GM12878 (cell line): ENCODE measurements around the gene GUK1. TPM values are rescaled to one million over a fixed set of nuclear protein-coding genes. Genes with fewer than 3 reads are reported as not detected.

Source experiments
- ATAC-seq: fragments of 200-7000 bp; cut with Tn5 transposase; 3 replicates; pipeline ENCODE4 v1.9.1; 2020; ENCODE audit warnings: mild to moderate bottlenecking, moderate library complexity
- BruUV-seq: library from RNA; stranded (reverse); fragments of 400-500 nt; replicated peaks from 2 replicates; lab custom pipeline; 2021; lab: Mats Ljungman, UMichigan
- CTCF ChIA-PET: fragments of 300-600 bp; sonication (Branson Sonifier 250); formaldehyde crosslinking; extraction: SDS; loops from one replicate; lab custom pipeline; 2021; ENCODE audit warnings: inconsistent platforms; lab: Yijun Ruan, JAX
- POLR2A ChIA-PET: fragments of 350-600 bp; formaldehyde crosslinking; extraction: SDS; loops from one replicate; lab custom pipeline; 2021; ENCODE audit warnings: inconsistent platforms; lab: Charles Lee
- RAD21 ChIA-PET: fragments of 300-600 bp; sonication (Branson Sonifier 250); formaldehyde crosslinking; loops from one replicate; lab custom pipeline; 2023; ENCODE audit warnings: antibody characterized with exemption; ENCODE audit not compliant: unreplicated experiment; lab: Charles Lee
- SMC1A ChIA-PET: fragments of 300-600 bp; sonication (Branson Sonifier 250); formaldehyde crosslinking; loops from one replicate; lab custom pipeline; 2023; ENCODE audit not compliant: unreplicated experiment, uncharacterized antibody; lab: Charles Lee
- DNase-seq: peaks from one replicate; pipeline ENCODE4 v3.0.0-alpha.2; 2011; ENCODE audit warnings: low read depth, low spot score
- FAIRE-seq: peaks from 3 replicates; lab custom pipeline; 2011; peaks lifted over from hg19 to GRCh38; lab: Jason Lieb, UNC
- H2AFZ ChIP-seq: 2 replicates; pipeline ENCODE4 v1.6.0; 2011; ENCODE audit warnings: low read depth, low read length, control low read depth; ENCODE audit not compliant: control insufficient read depth
- H3K27ac ChIP-seq: 2 replicates; pipeline ENCODE4 v1.5.1; 2011; ENCODE audit warnings: control low read depth; ENCODE audit not compliant: control insufficient read depth, insufficient read depth
- H3K27me3 ChIP-seq, 2 experiments: replicated peaks in 1 of 2; 2 replicates each; pipeline versions ENCODE4 v1.6.0 to v1.6.1; 2011; ENCODE audit warnings: low read length in 1 of 2; ENCODE audit not compliant: control insufficient read depth in 2 of 2, insufficient read depth in 2 of 2
- H3K36me3 ChIP-seq, 2 experiments: 2 replicates each; pipeline ENCODE4 v1.5.1; 2011; ENCODE audit warnings: low read length in 1 of 2; ENCODE audit not compliant: control insufficient read depth in 2 of 2, insufficient read depth in 2 of 2
- H3K4me1 ChIP-seq: 2 replicates; pipeline ENCODE4 v1.6.1; 2011; ENCODE audit warnings: mild to moderate bottlenecking, low read length, moderate library complexity, mixed read lengths; ENCODE audit not compliant: control insufficient read depth, insufficient read depth
- H3K4me2 ChIP-seq: 2 replicates; pipeline ENCODE4 v1.6.0; 2011; ENCODE audit warnings: control low read depth; ENCODE audit not compliant: control insufficient read depth, insufficient read depth
- H3K4me3 ChIP-seq: fragments of 200-600 bp; sonication (generic); 2 replicates; pipeline ENCODE4 v1.5.1; 2016
- H3K79me2 ChIP-seq: 2 replicates; pipeline ENCODE4 v1.6.0; 2011; ENCODE audit warnings: low read length; ENCODE audit not compliant: control insufficient read depth, insufficient read depth
- H3K9ac ChIP-seq: 2 replicates; pipeline ENCODE4 v1.8.0; 2011; ENCODE audit warnings: low read length, control low read depth, mixed read lengths; ENCODE audit not compliant: control insufficient read depth, insufficient read depth
- H3K9me3 ChIP-seq: replicated peaks from 3 replicates; pipeline ENCODE4 v1.5.1; 2011; ENCODE audit warnings: mild to moderate bottlenecking, low read length; ENCODE audit not compliant: control insufficient read depth, insufficient read depth
- H4K20me1 ChIP-seq: 2 replicates; pipeline ENCODE4 v1.6.0; 2011; ENCODE audit not compliant: control insufficient read depth, insufficient read depth
- POLR2A ChIP-seq: IDR thresholded peaks from 2 replicates; pipeline ENCODE4 v1.6.1; 2011; ENCODE audit warnings: low read depth, mild to moderate bottlenecking, low read length
- WGBS: methylation state at CpG from one replicate; pipeline ENCODE4 v1.1.6; 2016; ENCODE audit warnings: low lambda C conversion rate; ENCODE audit not compliant: insufficient replicate concordance, insufficient coverage; ENCODE audit errors: missing lambda C conversion rate; 5-methylcytosine and 5-hydroxymethylcytosine counted together
- in situ Hi-C: fragments of 300-500 bp; cut with MboI; formaldehyde crosslinking; loops from 9 replicates; pipeline ENCODE4 v1.14.3; 2018; ENCODE audit warnings: mixed read lengths
- intact Hi-C: fragments of 100-400 bp; cut with micrococcal nuclease; formaldehyde crosslinking; loops from one replicate; pipeline ENCODE4 v1.14.2; 2022; ENCODE audit not compliant: unreplicated experiment
- polyA plus RNA-seq, 11 experiments: library from polyadenylated mRNA; depleted of rRNA in 4 of 11; unstranded in 6 of 11; stranded (reverse) in 5 of 11; fragments of >200 nt; fragmentation: Nextera tagmentation in 4 of 11; fragmentation: Illumina TruSeq in 1 of 11; extraction: Ambion mirVana in 4 of 11; extraction: Trizol in 1 of 11; gene quantifications; 1 replicate in 1 of 11; 2 replicates in 10 of 11; pipeline versions ENCODE4 v1.2.1 to v1.2.3, GENCODE V29; 2011 to 2016; ENCODE audit warnings: inconsistent platforms in 2 of 11, missing spikeins in 2 of 11, low read depth in 1 of 11
- total RNA-seq, 4 experiments: library from RNA; depleted of rRNA in 3 of 4; stranded (reverse); fragments of >200 nt in 3 of 4; fragmentation: Illumina TruSeq in 1 of 4; extraction: Trizol in 1 of 4; gene quantifications; 2 replicates each; pipeline versions ENCODE4 v1.2.1 to v1.2.3, GENCODE V29; 2013 to 2021
- TF ChIP-seq, protein P1 (sequence below): fragments of 450-650 bp; formaldehyde crosslinking; IDR thresholded peaks from 2 replicates; pipeline ENCODE4 v1.4.0; 2020; ENCODE audit warnings: mild to moderate bottlenecking, moderate library complexity

GUK1 gene
- total and polyA plus RNA-seq, 10 of the 15 experiments (the other 5 are each of a cell fraction or from before 2014, with no cell fraction given): 6.3 to 357 (median 203) TPM

DNA sequence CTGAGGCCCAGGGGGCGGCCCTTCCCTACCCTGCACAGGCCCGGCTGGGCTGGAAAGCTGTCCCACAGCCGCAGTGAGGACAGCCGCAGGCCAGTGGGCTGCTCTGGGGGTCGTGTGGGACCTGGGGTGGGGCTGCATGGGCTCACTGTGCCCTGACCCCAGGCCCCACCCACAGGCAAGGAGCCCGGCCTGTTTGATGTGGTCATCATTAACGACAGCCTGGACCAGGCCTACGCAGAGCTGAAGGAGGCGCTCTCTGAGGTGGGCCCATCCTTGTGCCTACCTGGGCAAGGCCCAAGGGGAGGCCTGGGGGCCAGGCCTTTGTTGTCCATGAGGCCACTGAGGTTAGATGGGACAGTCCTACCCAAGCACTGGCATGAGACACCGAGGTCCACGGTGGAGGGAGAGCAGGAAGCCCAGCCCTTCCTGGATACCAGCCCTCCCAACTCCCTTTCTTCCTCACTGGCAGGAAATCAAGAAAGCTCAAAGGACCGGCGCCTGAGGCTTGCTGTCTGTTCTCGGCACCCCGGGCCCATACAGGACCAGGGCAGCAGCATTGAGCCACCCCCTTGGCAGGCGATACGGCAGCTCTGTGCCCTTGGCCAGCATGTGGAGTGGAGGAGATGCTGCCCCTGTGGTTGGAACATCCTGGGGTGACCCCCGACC is 8.2 kb downstream of the GUK1 start:
- peaks cover 0 to 17% of the 10 kb centered on the region in 2 experiments; a peak in 3 of 4 replicates for H3K36me3 ChIP-seq
- no peak overlapping the region for H3K4me2 ChIP-seq
- in situ Hi-C loops: no loop called here
- CTCF ChIA-PET: no interaction called here
- POLR2A ChIA-PET: no interaction called here
- BruUV-seq: no TSS peak
- 83% methylated on average over 18 of the region's 18 CpGs for WGBS
- peaks cover 23% of the 10 kb centered on the region for H3K79me2 ChIP-seq
- H3K27me3 ChIP-seq: no peaks in the 10 kb centered on the region
- intact Hi-C loops: no loop called here
- no peak for DNase-seq
- 0 out of 2 replicates have a peak, but pooled peaks have one; percentile 15 for TF ChIP-seq POLR2A
- TF ChIP-seq, protein P1, sequence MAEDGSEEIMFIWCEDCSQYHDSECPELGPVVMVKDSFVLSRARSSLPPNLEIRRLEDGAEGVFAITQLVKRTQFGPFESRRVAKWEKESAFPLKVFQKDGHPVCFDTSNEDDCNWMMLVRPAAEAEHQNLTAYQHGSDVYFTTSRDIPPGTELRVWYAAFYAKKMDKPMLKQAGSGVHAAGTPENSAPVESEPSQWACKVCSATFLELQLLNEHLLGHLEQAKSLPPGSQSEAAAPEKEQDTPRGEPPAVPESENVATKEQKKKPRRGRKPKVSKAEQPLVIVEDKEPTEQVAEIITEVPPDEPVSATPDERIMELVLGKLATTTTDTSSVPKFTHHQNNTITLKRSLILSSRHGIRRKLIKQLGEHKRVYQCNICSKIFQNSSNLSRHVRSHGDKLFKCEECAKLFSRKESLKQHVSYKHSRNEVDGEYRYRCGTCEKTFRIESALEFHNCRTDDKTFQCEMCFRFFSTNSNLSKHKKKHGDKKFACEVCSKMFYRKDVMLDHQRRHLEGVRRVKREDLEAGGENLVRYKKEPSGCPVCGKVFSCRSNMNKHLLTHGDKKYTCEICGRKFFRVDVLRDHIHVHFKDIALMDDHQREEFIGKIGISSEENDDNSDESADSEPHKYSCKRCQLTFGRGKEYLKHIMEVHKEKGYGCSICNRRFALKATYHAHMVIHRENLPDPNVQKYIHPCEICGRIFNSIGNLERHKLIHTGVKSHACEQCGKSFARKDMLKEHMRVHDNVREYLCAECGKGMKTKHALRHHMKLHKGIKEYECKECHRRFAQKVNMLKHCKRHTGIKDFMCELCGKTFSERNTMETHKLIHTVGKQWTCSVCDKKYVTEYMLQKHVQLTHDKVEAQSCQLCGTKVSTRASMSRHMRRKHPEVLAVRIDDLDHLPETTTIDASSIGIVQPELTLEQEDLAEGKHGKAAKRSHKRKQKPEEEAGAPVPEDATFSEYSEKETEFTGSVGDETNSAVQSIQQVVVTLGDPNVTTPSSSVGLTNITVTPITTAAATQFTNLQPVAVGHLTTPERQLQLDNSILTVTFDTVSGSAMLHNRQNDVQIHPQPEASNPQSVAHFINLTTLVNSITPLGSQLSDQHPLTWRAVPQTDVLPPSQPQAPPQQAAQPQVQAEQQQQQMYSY (CRISPR knock-in tag): no peak
- H3K27ac ChIP-seq: no peak overlapping the region
- H2AFZ ChIP-seq: no peak overlapping the region
- no peak overlapping the region for H3K4me3 ChIP-seq
- H3K4me1 ChIP-seq: no peaks in the 10 kb centered on the region
- SMC1A ChIA-PET: no interaction called here
- ATAC-seq: no peak
- peaks cover 3% of the 10 kb centered on the region; the same call in 1 of the 2 replicates for H4K20me1 ChIP-seq
- H3K9me3 ChIP-seq: no peaks in the 10 kb centered on the region
- H3K9ac ChIP-seq: no peak overlapping the region
- no peak for FAIRE-seq
- RAD21 ChIA-PET: no interaction called here
